ENCODE results near the gene HOXC13. TPM values are rescaled to one million over a fixed set of nuclear protein-coding genes. Genes with fewer than 3 reads are reported as not detected.

The HOXC13 gene
- total RNA-seq, 1 donor: not detected

DNA sequence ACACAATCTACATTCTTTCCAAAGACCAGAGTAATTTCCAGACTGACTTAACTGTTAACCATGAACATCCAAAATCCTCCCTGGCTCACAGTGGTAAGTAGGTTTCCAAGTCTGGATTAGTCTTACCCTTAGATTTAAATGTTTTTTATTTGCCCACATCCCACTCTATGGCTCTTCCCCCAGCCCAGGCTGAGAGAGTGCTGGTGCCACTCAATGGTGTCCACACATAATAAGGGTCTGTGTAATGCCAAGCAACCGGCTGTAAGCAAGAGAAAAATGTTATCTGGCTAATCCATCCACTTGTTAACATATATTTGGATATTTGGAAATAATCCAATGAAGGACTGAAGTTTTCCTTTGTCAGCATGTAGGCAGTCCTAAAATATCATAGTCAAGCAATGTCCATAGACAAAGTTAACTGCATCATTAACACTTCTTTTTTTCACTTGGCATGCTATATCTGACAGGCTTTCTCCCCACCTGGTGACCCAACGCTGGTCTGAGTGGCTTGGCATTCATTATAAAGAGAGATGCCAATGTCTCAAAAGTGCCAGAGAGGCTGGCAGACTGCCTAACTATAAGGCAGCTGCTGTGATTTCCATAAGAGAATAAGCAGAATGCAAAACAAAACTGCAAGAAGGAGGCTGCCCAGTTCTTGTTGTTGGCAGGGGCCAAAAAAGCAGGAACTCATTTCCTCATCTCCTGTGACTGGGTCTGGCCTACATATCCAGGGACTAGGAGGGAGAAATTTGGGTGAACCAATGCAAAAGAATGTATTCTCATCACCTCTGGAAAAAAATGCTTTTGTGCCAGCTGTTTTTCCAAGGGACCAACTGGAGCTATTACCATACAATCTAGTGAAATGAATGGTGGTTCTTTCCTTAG, 13.9 kb upstream of the HOXC13 start:
- TF ChIP-seq, protein P1, sequence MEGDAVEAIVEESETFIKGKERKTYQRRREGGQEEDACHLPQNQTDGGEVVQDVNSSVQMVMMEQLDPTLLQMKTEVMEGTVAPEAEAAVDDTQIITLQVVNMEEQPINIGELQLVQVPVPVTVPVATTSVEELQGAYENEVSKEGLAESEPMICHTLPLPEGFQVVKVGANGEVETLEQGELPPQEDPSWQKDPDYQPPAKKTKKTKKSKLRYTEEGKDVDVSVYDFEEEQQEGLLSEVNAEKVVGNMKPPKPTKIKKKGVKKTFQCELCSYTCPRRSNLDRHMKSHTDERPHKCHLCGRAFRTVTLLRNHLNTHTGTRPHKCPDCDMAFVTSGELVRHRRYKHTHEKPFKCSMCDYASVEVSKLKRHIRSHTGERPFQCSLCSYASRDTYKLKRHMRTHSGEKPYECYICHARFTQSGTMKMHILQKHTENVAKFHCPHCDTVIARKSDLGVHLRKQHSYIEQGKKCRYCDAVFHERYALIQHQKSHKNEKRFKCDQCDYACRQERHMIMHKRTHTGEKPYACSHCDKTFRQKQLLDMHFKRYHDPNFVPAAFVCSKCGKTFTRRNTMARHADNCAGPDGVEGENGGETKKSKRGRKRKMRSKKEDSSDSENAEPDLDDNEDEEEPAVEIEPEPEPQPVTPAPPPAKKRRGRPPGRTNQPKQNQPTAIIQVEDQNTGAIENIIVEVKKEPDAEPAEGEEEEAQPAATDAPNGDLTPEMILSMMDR (IDR thresholded peaks at IDR 0.05; ENCODE audit: insufficient read depth, low read depth, low read length): no peak
- no peak overlapping the region for H3K4me3 ChIP-seq (ENCODE audit: low read depth, low read length)
- no peak for DNase-seq (ENCODE audit: low read depth)

DNA sequence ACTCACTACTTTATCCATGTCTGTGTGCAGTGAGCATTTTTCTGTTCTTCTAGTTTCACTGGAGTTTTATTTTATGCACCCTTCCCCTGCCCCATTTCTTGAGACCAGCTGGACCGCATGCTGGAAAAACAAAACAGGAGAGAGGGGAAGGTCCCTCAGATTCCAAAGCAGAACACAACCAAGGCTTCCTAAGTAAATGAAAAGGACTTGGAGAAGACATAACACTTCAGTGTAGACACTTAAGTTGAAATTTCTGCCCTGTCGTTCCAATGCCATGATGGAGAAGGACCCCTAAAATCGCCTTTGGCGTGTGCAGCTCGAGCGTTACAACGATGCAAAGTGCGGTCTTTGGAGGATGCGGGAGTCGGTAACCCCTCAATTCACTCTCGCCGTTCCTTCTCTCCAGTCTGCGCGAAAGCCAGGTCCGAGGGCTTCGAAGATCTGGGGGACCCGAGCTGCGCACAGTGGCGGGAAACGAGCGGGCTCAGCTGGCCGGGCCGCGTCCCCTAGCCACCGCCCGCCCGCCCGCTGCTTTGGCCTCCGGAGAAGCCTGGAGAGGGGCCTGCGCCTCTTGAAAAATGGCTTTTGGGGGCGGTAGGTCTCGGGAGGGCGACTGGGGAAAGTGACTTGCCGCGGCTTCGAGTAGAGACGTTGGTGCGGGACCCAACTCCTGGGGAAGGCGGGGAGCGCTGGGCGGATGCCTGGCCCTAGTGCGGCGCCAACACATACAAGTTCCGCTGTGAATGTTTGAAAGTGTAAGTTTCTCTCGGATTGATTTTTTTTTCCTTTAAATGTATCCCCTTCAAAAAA, 11.2 kb upstream of the HOXC13 start:
- TF ChIP-seq, protein P1 (IDR thresholded peaks at IDR 0.05; ENCODE audit: insufficient read depth, low read depth, low read length): no peak
- DNase-seq (ENCODE audit: low read depth): no peak
- H3K4me3 ChIP-seq (ENCODE audit: low read depth, low read length): no peak overlapping the region

DNA sequence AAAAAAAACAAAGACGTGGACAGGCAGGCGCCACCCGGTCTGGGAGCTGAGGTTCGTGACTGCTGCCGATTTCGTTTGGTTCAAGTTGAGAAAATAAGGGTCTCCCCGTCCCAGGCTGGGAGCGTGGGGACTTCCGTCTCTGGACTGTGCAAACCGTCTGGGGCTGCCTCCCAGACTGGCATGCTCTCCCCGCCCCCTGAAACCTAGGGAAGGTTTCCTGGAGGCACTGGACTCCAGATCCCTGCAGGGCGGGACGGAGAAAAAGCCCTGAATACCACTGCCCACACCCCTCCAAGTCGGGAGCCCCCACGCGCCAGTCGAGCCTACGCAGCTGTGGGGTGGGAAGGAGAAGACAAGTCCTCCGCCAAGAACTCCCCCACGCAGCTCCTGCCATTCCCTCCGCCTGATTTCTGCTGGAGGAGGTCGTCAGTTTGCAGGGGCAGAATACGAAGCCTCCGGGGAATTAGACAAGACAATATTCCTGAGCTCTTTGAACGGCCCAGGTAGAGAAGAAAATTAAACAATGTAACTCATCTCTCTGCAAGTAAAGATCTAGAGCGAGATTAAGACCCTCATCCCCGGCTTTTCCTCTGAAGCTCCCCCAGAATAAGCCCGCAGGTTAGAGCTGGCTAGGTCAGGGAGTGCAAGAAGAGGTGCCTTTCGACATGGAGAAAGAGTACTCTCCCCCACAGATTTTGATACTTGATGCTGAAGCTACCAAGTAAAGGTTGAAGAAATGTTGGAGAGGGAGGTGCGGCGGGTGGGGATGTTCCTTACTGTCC, 10.4 kb upstream of the HOXC13 start:
- H3K4me3 ChIP-seq (ENCODE audit: low read depth, low read length): no peak overlapping the region
- TF ChIP-seq, protein P1 (IDR thresholded peaks at IDR 0.05; ENCODE audit: insufficient read depth, low read depth, low read length): no peak

DNA sequence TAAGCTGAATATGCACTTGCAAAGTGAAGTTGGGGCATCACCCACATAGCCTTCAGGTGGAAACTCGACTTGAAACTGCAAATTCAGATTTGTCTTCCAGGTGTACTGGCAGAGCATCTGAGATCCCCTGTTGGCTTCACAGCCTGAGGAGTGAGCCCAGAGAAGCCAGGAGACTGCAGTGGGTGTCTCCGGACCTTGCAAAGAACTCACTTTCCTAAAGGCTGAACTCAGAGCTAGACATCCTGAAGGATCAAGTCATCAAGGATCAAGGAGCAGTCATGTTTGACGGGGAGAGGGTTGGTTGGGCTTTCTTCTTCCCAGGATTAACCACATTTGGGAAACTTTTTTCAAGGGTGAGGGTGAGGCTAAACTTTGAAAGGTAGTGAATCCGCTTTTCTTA, 9.1 kb upstream of the HOXC13 start:
- no peak for DNase-seq (ENCODE audit: low read depth)
- H3K4me3 ChIP-seq (ENCODE audit: low read depth, low read length): no peak overlapping the region
- TF ChIP-seq, protein P1 (IDR thresholded peaks at IDR 0.05; ENCODE audit: insufficient read depth, low read depth, low read length): no peak

More for the DNA sequence above, 10.4 kb upstream of the HOXC13 start:
- no peak for DNase-seq (ENCODE audit: low read depth)

DNA sequence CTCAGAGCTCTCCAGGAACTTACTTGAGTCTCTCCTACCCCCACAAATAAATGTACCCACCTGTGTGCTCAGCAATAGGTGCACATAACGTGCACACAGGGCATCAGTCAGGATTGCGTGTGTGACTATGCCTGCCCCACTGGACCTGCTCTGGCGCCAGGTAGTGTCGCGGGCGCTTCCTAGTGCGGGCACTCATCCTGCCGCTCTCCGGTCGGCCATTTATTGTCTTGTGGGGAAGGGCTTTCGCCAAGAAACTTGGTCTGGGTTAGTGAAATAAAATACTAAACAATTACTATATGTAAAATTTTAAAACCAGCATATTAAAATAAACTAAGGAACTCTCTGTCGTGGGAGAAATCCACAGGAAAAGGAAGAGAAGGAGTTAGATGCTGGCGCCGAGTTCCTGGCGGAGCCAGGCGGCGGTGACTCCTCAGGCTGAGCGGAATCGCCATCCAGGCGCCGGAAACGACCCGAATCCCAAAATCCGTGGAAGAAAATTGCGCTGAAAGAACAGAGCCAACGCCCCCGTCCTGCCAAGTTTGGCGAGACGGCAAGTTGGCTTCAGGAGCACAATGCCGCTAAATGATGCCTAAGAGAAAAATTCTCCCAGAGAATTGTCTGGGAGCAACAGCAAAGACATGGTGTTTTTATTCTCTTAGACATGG, 7.9 kb upstream of the HOXC13 start:
- no peak overlapping the region for H3K4me3 ChIP-seq (ENCODE audit: low read depth, low read length)
- no peak for DNase-seq (ENCODE audit: low read depth)
- TF ChIP-seq, protein P1 (IDR thresholded peaks at IDR 0.05; ENCODE audit: insufficient read depth, low read depth, low read length): no peak
